ENCODE measurements around the gene BIRC7. TPM values are rescaled to one million over a fixed set of nuclear protein-coding genes. Genes with fewer than 3 reads are reported as not detected.
A peak's percentile ranks its signal among the peaks of the same experiment; 100 is the strongest.

Gene BIRC7
- not detected in 2 replicates for total RNA-seq
- 0.11 TPM for polyA plus RNA-seq (2012)

GRCh38 chr20:63235399-63235983, at the start of gene BIRC7:
TSS of gene BIRC7 (plus strand) at chr20:63235905. CDS start at chr20:63236097, 192 bp downstream.
- no peak for DNase-seq (ENCODE audit: low read depth)

DNA sequence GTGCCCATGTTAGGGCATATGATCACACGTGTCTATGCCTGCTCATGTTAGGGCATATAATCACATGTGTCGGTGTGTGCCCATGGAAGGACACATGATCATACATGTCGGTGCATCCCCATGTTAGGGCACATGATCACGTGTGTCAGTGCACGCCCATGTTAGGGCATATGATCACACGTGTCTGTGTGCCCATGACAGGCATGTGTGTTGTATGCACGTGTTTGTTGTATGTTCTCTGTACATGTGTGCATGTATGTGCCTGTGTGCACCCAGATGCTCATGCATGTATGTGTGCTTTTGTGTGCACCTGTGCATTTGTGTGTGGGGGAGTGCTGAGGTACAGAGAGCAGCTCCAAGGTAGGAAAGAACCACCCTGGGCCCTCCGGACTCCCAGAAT, 49.6 kb upstream of the BIRC7 start:
- no peak for DNase-seq (ENCODE audit: low read depth)

GRCh38 chr20:63186528-63187316, 49.0 kb upstream of the BIRC7 start:
- DNase-seq (ENCODE audit: low read depth), result peak; percentile 21

GRCh38 chr20:63187338-63188158, 48.2 kb upstream of the BIRC7 start:
- DNase-seq (ENCODE audit: low read depth), result no peak

- DNase-seq (ENCODE audit: low read depth), result no peak
Measured at GRCh38 chr20:63188159-63188442, 47.6 kb upstream of the BIRC7 start.

DNA sequence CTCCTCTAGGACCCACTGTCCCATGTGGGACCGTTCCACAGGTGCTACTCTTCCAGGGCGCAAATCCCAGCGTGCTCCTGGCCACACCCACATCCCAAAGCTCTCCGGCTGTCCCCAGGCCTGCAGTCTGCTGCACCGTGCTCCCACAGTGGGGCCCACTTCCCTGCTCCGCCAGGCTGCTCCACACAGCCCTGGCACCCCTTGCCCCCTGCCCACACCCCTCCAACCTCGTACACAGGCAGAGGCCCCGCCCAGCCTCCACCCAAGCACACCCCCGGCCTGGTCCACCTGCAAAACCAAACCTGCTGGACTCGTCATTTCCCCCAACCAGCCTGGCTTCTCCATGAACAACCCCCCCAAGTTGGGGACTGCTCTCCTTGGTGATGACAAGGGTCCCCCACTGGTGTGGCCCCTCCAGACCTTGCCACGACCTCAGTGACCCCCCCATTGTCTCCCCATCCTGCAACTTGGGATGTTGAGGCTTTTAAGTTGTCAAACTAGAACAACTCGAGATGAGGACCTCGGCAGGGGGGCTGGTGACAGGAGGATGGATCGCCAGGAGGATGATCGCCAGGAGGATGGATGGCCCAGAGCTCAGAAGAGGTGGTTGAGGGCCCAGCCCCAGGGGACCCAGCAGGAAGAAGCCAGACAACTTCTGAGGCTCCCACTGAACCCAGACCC, 46.9 kb upstream of the BIRC7 start:
- no peak for DNase-seq (ENCODE audit: low read depth)

GRCh38 chr20:63189322-63189642, 46.4 kb upstream of the BIRC7 start:
- no peak for DNase-seq (ENCODE audit: low read depth)

GRCh38 chr20:63189846-63190559, 45.7 kb upstream of the BIRC7 start:
- no peak for DNase-seq (ENCODE audit: low read depth)

GRCh38 chr20:63190828-63191227, 44.9 kb upstream of the BIRC7 start:
- DNase-seq (ENCODE audit: low read depth), result no peak

- no peak for DNase-seq (ENCODE audit: low read depth)
Measured at GRCh38 chr20:63191400-63191799, 44.3 kb upstream of the BIRC7 start.

GRCh38 chr20:63192721-63193120, 43.0 kb upstream of the BIRC7 start:
- no peak for DNase-seq (ENCODE audit: low read depth)

- no peak for DNase-seq (ENCODE audit: low read depth)
Measured at GRCh38 chr20:63194007-63194796, 41.5 kb upstream of the BIRC7 start.

DNA sequence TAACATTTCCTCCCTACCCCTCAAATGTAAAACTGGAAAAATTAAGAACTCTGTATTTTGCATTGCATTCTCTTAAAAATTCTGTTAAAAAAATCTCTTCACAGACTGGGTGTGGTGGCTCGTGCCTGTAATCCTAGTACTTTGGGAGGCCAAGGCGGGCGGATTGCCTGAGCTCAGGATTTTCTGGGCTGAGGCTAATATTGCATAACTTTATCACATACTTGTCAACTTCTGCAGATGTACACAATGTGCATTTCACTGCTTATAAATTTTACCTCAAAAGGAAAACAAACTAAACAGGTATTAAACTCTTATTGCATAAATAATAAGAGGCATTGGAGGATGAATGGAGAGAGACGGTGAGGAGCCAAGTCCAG, 40.9 kb upstream of the BIRC7 start:
- DNase-seq (ENCODE audit: low read depth), result no peak

DNA sequence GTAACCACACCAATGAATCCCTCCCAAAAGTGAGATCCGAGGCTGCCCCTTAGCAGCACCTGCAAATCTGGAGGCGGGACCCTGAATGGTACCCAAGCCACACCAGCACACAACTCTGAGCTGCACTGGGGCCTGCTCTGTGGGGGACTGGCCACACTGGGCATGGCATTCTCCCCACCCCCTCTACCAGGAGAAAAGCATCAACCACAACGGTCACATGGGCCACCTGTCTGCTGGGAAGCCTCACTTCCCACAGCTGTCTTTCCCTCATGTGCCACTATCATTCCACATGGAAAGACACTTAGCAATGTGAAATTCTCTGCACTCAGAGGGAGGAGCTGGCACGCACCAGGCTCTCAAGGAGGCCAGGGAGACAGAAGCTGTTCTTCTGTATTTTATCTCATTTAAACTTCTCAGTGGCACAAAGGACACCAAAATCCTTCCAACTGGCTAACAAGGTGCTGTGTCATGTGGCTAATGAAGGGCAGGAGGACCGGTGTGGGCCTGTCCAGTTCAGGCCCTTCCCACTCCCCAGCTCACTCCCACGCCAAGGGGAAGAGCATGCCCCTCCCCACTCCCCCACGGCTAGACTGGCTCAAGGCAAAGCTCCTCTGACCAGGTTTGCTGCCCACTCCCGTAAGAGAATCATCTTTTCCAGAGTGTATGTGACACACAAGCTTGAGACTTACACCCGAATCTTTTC, 38.8 kb upstream of the BIRC7 start:
- DNase-seq (ENCODE audit: low read depth), result peak; percentile 88

GRCh38 chr20:63198606-63199005, 37.1 kb upstream of the BIRC7 start:
- no peak for DNase-seq (ENCODE audit: low read depth)

DNA sequence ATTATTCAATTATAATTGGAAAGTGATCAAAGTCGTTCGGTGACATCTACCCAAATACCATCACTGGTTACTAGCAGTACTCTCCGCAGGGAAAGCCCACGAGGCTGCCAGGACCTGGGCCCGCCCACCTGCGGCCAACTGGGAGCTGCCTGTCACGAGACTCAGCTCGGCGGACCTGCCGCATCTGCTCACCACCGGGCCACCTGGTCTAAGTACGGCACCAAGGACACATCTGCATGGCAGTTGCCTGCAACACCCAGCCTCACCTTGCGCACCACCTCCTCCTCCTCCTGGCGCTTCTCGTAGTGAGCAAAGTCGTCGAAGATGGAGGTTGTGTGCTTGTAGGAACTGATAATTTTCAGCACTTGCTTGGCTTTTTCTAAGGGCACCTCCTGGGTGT, 33.7 kb upstream of the BIRC7 start:
- DNase-seq (ENCODE audit: low read depth), result no peak

GRCh38 chr20:63202811-63203526, 32.7 kb upstream of the BIRC7 start:
- DNase-seq (ENCODE audit: low read depth), result no peak

DNA sequence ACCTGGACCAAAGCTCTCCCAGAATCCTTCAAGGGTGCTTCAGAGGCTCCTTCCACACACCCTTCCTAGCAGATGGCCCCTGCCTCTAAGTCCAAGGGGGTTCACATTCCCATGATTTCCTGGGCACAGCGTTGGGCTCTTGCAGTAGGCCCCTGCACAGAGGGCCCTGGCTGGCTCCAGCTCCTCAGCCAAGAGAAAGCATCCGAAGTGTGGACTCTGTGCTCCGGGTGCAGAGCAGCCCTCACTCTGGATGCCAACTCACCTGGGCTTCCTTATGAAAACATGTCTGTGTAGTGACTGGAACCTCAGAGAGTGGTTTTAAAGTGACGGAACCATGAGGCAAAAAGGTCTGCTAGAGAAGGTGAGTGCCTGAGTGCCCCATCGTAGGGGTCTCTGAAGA, 31.3 kb upstream of the BIRC7 start:
- DNase-seq (ENCODE audit: low read depth), result no peak

DNA sequence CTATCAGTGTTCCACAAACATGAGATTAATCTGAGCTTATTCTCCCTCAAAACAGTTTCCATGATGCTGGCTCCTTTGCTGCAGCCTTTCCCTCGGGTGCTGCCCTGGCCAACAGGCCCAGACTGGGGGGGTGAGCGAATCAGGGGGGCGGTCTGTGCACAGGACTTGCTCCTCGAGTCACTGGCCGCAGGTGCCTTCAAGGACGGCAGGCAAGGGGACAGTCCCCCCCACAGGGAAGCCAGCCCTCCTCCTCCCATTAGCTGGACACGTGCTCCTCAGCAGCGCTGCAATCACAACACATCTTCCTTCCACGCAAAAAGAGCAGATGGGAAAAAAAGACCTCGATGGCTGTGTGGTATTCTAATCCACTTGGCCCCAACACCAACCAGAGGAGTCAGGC, 29.8 kb upstream of the BIRC7 start:
- peak; percentile 42 for DNase-seq (ENCODE audit: low read depth)
